ENCODE measurements around the gene MCUR1. TPM values are rescaled to one million over a fixed set of nuclear protein-coding genes. Genes with fewer than 3 reads are reported as not detected.
A peak's percentile ranks its signal among the peaks of the same experiment; 100 is the strongest.

MCUR1 gene
- total and polyA plus RNA-seq, 9 of the 15 experiments (the other 6 are each of a cell fraction or from before 2014, with no cell fraction given) = 5.1 to 60.2 (median 41.4) TPM

- TF ChIP-seq, protein P1, sequence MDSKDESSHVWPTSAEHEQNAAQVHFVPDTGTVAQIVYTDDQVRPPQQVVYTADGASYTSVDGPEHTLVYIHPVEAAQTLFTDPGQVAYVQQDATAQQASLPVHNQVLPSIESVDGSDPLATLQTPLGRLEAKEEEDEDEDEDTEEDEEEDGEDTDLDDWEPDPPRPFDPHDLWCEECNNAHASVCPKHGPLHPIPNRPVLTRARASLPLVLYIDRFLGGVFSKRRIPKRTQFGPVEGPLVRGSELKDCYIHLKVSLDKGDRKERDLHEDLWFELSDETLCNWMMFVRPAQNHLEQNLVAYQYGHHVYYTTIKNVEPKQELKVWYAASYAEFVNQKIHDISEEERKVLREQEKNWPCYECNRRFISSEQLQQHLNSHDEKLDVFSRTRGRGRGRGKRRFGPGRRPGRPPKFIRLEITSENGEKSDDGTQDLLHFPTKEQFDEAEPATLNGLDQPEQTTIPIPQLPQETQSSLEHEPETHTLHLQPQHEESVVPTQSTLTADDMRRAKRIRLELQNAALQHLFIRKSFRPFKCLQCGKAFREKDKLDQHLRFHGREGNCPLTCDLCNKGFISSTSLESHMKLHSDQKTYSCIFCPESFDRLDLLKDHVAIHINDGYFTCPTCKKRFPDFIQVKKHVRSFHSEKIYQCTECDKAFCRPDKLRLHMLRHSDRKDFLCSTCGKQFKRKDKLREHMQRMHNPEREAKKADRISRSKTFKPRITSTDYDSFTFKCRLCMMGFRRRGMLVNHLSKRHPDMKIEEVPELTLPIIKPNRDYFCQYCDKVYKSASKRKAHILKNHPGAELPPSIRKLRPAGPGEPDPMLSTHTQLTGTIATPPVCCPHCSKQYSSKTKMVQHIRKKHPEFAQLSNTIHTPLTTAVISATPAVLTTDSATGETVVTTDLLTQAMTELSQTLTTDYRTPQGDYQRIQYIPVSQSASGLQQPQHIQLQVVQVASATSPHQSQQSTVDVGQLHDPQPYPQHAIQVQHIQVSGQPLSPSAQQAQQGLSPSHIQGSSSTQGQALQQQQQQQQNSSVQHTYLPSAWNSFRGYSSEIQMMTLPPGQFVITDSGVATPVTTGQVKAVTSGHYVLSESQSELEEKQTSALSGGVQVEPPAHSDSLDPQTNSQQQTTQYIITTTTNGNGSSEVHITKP (IDR thresholded peaks at IDR 0.05; ENCODE audit: partially characterized antibody) = no peak
- TF ChIP-seq TEAD4 (IDR thresholded peaks at IDR 0.05; ENCODE audit: low read length) = 0 out of 2 replicates have a peak, but pooled peaks have one; percentile 15
- no peak for TF ChIP-seq TEAD4 (CRISPR knock-in tag; IDR thresholded peaks at IDR 0.05; ENCODE audit: borderline replicate concordance)
- peak; percentile 62 for TF ChIP-seq DEAF1 (CRISPR knock-in tag; IDR thresholded peaks at IDR 0.05)
- no peak for TF ChIP-seq GABPB2 (CRISPR knock-in tag; conservative IDR thresholded peaks at IDR 0.05)
- no peak for TF ChIP-seq ZNF347 (CRISPR knock-in tag; IDR thresholded peaks at IDR 0.05; ENCODE audit: low read depth)
- no peak for TF ChIP-seq CBFB (CRISPR knock-in tag; IDR thresholded peaks at IDR 0.05)
- TF ChIP-seq MAFF (IDR thresholded peaks at IDR 0.05; ENCODE audit: low read length) = 0 out of 2 replicates have a peak, but pooled peaks have one; percentile 21
- TF ChIP-seq, protein P2, sequence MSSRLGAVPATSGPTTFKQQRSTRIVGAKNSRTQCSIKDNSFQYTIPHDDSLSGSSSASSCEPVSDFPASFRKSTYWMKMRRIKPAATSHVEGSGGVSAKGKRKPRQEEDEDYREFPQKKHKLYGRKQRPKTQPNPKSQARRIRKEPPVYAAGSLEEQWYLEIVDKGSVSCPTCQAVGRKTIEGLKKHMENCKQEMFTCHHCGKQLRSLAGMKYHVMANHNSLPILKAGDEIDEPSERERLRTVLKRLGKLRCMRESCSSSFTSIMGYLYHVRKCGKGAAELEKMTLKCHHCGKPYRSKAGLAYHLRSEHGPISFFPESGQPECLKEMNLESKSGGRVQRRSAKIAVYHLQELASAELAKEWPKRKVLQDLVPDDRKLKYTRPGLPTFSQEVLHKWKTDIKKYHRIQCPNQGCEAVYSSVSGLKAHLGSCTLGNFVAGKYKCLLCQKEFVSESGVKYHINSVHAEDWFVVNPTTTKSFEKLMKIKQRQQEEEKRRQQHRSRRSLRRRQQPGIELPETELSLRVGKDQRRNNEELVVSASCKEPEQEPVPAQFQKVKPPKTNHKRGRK (tag; IDR thresholded peaks at IDR 0.05) = peak; percentile 67; the same call in 1 of the 2 replicates
- TF ChIP-seq YBX1 (IDR thresholded peaks at IDR 0.05) = no peak
- peak; percentile 55; the same call in 1 of the 2 replicates for TF ChIP-seq SOX6 (IDR thresholded peaks at IDR 0.05)
- 0 out of 4 replicates have a peak, but pooled peaks of 1 of the 2 experiments have one; percentile 19 for TF ChIP-seq CSDE1 (IDR thresholded peaks at IDR 0.05)
- TF ChIP-seq EHMT2 (IDR thresholded peaks at IDR 0.05) = peak; percentile 43; the same call in 1 of the 2 replicates
- no peak for TF ChIP-seq PHF8 (IDR thresholded peaks at IDR 0.05; ENCODE audit: borderline replicate concordance, low read length)
- TF ChIP-seq ERF (CRISPR knock-in tag; IDR thresholded peaks at IDR 0.05) = no peak
- 0 out of 2 replicates have a peak, but pooled peaks have one; percentile 17 for TF ChIP-seq ZNF592 (IDR thresholded peaks at IDR 0.05)
- no peak for TF ChIP-seq RBM14 (IDR thresholded peaks at IDR 0.05; ENCODE audit: borderline replicate concordance, insufficient read depth, low read depth, low read length)
These were observed 19.2 kb downstream of the MCUR1 start (continued) for GRCh38 chr6:13795041-13795750.

Measured in K562 (cell line).